ENCODE results near the gene PSG7. TPM values are rescaled to one million over a fixed set of nuclear protein-coding genes. Genes with fewer than 3 reads are reported as not detected.
A peak's percentile ranks its signal among the peaks of the same experiment; 100 is the strongest.
"Not testable (repeated sequence)": the region's sequence is repeated elsewhere in the genome, so short reads cannot be mapped to it uniquely, and the experiment has no call there.

The PSG7 gene
- not detected for total RNA-seq

- H3K4me3 Mint-ChIP-seq; H3K36me3 Mint-ChIP-seq (ENCODE audit: low read depth); CTCF ChIA-PET; H3K27me3 Mint-ChIP-seq; H3K4me1 Mint-ChIP-seq; POLR2A ChIA-PET; DNase-seq; H3K9me3 Mint-ChIP-seq; H3K27ac Mint-ChIP-seq: not testable (repeated sequence)
These were observed at the start of gene PSG7 for GRCh38 chr19:42937107-42937506. Gene PSG7 (minus strand): TSS chr19:42937207. CDS start chr19:42937076, 131 bp downstream.

GRCh38 chr19:42985588-42985987, 48.6 kb upstream of the PSG7 start:
- Mint-ChIP-seq H3K36me3 (ENCODE audit: low read depth) (no peaks in the 10 kb centered on the region), H3K27ac (no peak overlapping the region), H3K4me3 (no peak overlapping the region), H3K4me1 (no peaks in the 10 kb centered on the region), H3K27me3 (no peaks in the 10 kb centered on the region), H3K9me3 (peaks cover 4% of the 10 kb centered on the region)
- DNase-seq: no peak
- POLR2A ChIA-PET: no interaction called here
- CTCF ChIA-PET: no interaction called here

GRCh38 chr19:42982111-42982510, 45.1 kb upstream of the PSG7 start:
- POLR2A ChIA-PET; H3K4me3 Mint-ChIP-seq; H3K27ac Mint-ChIP-seq; H3K27me3 Mint-ChIP-seq; DNase-seq; H3K4me1 Mint-ChIP-seq; H3K36me3 Mint-ChIP-seq (ENCODE audit: low read depth); H3K9me3 Mint-ChIP-seq; CTCF ChIA-PET: not testable (repeated sequence)

GRCh38 chr19:42971451-42971850, 34.4 kb upstream of the PSG7 start:
- CTCF ChIA-PET; H3K27me3 Mint-ChIP-seq; POLR2A ChIA-PET; H3K4me1 Mint-ChIP-seq; H3K4me3 Mint-ChIP-seq; H3K9me3 Mint-ChIP-seq; H3K27ac Mint-ChIP-seq; DNase-seq; H3K36me3 Mint-ChIP-seq (ENCODE audit: low read depth): not testable (repeated sequence)

- Mint-ChIP-seq H3K4me3 (no peak overlapping the region), H3K27ac (no peak overlapping the region), H3K4me1 (no peaks in the 10 kb centered on the region), H3K36me3 (ENCODE audit: low read depth) (no peaks in the 10 kb centered on the region), H3K9me3 (no peaks in the 10 kb centered on the region), H3K27me3 (no peaks in the 10 kb centered on the region)
- DNase-seq: no peak
- ChIA-PET POLR2A (no interaction called here), CTCF (no interaction called here)
These were observed 28.2 kb upstream of the PSG7 start for GRCh38 chr19:42965176-42965575.

- ChIA-PET POLR2A (no interaction called here), CTCF (no interaction called here)
- Mint-ChIP-seq H3K27me3 (no peaks in the 10 kb centered on the region), H3K36me3 (ENCODE audit: low read depth) (no peaks in the 10 kb centered on the region), H3K4me1 (no peaks in the 10 kb centered on the region), H3K9me3 (no peaks in the 10 kb centered on the region), H3K27ac (no peak overlapping the region), H3K4me3 (no peak overlapping the region)
- no peak for DNase-seq
These were observed 24.1 kb upstream of the PSG7 start for GRCh38 chr19:42961119-42961518.

GRCh38 chr19:42952126-42952525, 15.1 kb upstream of the PSG7 start:
- POLR2A ChIA-PET; H3K4me3 Mint-ChIP-seq; H3K27ac Mint-ChIP-seq; H3K27me3 Mint-ChIP-seq; H3K4me1 Mint-ChIP-seq; CTCF ChIA-PET; DNase-seq; H3K9me3 Mint-ChIP-seq; H3K36me3 Mint-ChIP-seq (ENCODE audit: low read depth): not testable (repeated sequence)

- H3K9me3 Mint-ChIP-seq; H3K4me1 Mint-ChIP-seq; H3K27ac Mint-ChIP-seq; POLR2A ChIA-PET; CTCF ChIA-PET; H3K36me3 Mint-ChIP-seq (ENCODE audit: low read depth); H3K27me3 Mint-ChIP-seq; H3K4me3 Mint-ChIP-seq; DNase-seq: not testable (repeated sequence)
These were observed 14.5 kb upstream of the PSG7 start for GRCh38 chr19:42951476-42951875.

GRCh38 chr19:42942187-42942789, 5.3 kb upstream of the PSG7 start:
- Mint-ChIP-seq H3K27me3 (peaks cover 2% of the 10 kb centered on the region), H3K4me3 (no peak overlapping the region), H3K36me3 (ENCODE audit: low read depth) (no peaks in the 10 kb centered on the region), H3K4me1 (no peaks in the 10 kb centered on the region), H3K9me3 (no peaks in the 10 kb centered on the region), H3K27ac (no peak overlapping the region)
- POLR2A ChIA-PET: no interaction called here
- CTCF ChIA-PET: no interaction called here
- DNase-seq: no peak

- H3K4me1 Mint-ChIP-seq; H3K36me3 Mint-ChIP-seq (ENCODE audit: low read depth); DNase-seq; H3K27me3 Mint-ChIP-seq; H3K9me3 Mint-ChIP-seq; H3K4me3 Mint-ChIP-seq; CTCF ChIA-PET; H3K27ac Mint-ChIP-seq; POLR2A ChIA-PET: not testable (repeated sequence)
These were observed 2.3 kb downstream of the PSG7 start for GRCh38 chr19:42934726-42935125.

GRCh38 chr19:42934183-42934582, 2.8 kb downstream of the PSG7 start:
- H3K4me3 Mint-ChIP-seq; H3K4me1 Mint-ChIP-seq; H3K36me3 Mint-ChIP-seq (ENCODE audit: low read depth); H3K9me3 Mint-ChIP-seq; H3K27me3 Mint-ChIP-seq; CTCF ChIA-PET; H3K27ac Mint-ChIP-seq; POLR2A ChIA-PET; DNase-seq: not testable (repeated sequence)

- H3K36me3 Mint-ChIP-seq (ENCODE audit: low read depth); H3K4me3 Mint-ChIP-seq; H3K27ac Mint-ChIP-seq; POLR2A ChIA-PET; H3K9me3 Mint-ChIP-seq; DNase-seq; H3K27me3 Mint-ChIP-seq; CTCF ChIA-PET; H3K4me1 Mint-ChIP-seq: not testable (repeated sequence)
These were observed 3.6 kb downstream of the PSG7 start for GRCh38 chr19:42933412-42933811.

GRCh38 chr19:42932485-42933101, 4.4 kb downstream of the PSG7 start:
- DNase-seq; CTCF ChIA-PET; H3K36me3 Mint-ChIP-seq (ENCODE audit: low read depth); H3K27ac Mint-ChIP-seq; H3K27me3 Mint-ChIP-seq; H3K4me3 Mint-ChIP-seq; POLR2A ChIA-PET; H3K9me3 Mint-ChIP-seq; H3K4me1 Mint-ChIP-seq: not testable (repeated sequence)

GRCh38 chr19:42930214-42930613, 6.8 kb downstream of the PSG7 start:
- H3K27me3 Mint-ChIP-seq; H3K27ac Mint-ChIP-seq; H3K4me3 Mint-ChIP-seq; H3K36me3 Mint-ChIP-seq (ENCODE audit: low read depth); H3K4me1 Mint-ChIP-seq; POLR2A ChIA-PET; CTCF ChIA-PET; H3K9me3 Mint-ChIP-seq: not testable (repeated sequence)
- peak; percentile 20 for DNase-seq

GRCh38 chr19:42928896-42929295, 8.1 kb downstream of the PSG7 start:
- CTCF ChIA-PET: no interaction called here
- POLR2A ChIA-PET: no interaction called here

More at GRCh38 chr19:42928896-42929295, 8.1 kb downstream of the PSG7 start:
- no peak overlapping the region for H3K4me3 Mint-ChIP-seq
- no peak overlapping the region for H3K27ac Mint-ChIP-seq
- H3K9me3 Mint-ChIP-seq: no peaks in the 10 kb centered on the region
- peaks cover 3% of the 10 kb centered on the region for H3K27me3 Mint-ChIP-seq
- H3K36me3 Mint-ChIP-seq (ENCODE audit: low read depth): no peaks in the 10 kb centered on the region
- H3K4me1 Mint-ChIP-seq: no peaks in the 10 kb centered on the region
- no peak for DNase-seq
